Middle frontal gyrus (tissue), 1 donor: ENCODE results near the gene TIGIT.

Experiments
- DNase-seq: peaks from one replicate; pipeline ENCODE4 v3.0.0-alpha.2; 2015; ENCODE audit warnings: low spot score; ENCODE audit errors: extremely low spot score

The TIGIT gene

DNA sequence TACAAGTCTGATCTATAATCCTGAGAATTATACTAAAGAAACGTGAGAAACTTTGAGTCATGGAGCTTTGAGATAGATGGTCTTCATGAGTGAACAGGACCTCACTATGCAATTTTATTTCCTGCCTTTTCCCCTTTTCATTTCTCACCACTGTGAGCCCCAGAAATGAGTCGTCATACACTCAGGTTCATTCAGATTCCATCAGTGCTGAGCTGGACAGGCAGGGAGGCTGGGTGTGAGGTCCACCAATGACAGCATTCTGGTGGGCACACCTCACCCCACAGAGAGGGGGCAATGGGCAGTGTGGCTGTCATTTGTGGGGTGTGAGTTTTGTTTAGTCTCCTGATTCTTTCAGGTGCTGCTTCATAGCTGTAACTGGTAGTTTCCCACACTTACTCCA lies 16.9 kb downstream of the TIGIT start:
- no peak for DNase-seq

DNA sequence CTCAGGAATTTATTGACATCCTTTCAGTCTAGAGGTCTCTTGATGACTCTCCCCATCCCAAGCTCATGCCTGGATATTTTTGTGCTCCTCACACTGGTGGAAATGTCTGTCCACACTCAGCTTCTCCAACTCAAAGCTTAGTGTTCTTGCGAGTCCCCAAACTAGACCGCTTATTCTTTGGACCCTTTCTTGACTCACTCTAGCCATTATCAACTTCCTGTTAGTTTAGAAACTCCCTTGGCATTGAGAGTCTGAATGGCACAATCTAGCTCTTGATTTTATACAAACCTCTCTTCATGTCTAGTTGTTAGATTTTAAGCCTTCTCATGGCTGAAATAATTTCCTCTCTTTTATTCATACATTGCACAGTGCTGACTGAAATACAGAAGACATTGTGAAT lies 19.6 kb downstream of the TIGIT start:
- no peak for DNase-seq

DNA sequence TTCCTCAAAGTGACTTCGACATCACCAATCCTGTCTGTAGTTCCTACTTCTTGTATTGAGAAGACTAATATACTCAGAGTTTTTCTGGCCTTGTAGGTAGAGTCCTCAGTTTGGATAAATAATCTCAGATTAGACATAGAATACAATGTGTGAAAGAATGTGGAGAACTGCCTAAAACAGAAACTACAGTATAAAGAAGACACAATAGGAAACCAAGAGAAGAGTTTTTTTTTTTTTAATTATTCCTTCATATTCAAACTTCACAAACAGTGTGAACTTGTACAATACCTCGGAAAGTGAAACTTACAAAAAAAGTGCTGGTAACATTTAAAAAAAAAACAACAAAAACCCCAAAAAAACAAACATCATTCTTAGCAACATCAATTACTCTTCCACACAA lies 20.5 kb downstream of the TIGIT start:
- DNase-seq = no peak

DNA sequence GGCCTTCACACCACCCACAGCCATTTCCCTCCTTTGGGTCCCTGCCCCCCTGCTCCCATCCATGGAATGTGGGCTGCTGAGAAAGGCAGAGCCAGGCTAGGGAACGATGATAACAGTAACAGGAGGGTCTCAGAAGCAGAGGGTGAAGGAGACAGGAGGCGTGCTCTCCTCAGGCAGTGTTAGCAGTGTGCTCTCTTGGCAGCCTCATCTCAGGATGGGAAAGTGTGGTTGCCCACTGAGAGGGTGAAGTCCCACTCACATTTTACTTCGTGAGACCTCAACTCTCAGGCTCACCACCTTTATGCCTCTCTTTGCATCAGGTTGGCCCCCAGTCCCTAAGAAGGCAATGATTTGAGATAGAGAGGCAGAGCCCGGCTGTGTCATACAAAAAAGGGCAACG lies 24.5 kb downstream of the TIGIT start:
- no peak for DNase-seq

DNA sequence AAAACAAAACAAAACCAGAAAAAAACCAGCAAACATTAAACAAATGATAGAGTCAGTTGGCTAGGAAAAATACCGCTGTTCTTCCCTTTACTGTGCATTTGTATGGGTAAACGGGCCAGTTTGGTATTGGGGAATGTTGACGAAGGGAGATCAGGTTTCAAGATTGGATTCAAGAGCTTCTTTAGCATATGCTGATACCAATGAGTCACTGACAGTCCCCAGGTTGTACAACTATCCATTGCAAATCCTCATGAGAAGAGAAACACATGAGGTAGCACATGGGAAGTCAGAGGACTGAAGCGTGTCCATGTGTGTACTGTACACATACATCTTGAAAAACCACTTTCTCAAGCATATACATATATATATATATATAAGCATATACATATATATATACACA lies 25.6 kb downstream of the TIGIT start:
- no peak for DNase-seq

DNA sequence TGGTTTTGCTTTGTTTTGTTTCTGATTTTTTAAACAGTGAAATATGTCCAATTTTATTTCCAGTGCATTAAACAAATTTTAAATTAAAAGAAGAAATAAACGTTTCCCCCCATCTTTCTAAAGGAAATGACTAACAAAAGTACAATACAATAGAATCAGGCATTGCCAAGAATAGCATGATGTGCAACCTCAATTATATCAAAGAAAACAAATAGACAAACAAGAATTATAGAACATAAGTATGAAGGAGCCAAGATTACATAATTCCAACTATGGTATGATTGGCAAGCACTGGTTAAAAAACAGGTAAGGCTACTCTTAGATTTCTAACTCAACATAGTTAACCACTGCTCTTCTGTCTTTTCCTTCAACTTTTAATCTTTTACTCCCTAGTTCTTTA lies 26.4 kb downstream of the TIGIT start:
- DNase-seq = no peak

DNA sequence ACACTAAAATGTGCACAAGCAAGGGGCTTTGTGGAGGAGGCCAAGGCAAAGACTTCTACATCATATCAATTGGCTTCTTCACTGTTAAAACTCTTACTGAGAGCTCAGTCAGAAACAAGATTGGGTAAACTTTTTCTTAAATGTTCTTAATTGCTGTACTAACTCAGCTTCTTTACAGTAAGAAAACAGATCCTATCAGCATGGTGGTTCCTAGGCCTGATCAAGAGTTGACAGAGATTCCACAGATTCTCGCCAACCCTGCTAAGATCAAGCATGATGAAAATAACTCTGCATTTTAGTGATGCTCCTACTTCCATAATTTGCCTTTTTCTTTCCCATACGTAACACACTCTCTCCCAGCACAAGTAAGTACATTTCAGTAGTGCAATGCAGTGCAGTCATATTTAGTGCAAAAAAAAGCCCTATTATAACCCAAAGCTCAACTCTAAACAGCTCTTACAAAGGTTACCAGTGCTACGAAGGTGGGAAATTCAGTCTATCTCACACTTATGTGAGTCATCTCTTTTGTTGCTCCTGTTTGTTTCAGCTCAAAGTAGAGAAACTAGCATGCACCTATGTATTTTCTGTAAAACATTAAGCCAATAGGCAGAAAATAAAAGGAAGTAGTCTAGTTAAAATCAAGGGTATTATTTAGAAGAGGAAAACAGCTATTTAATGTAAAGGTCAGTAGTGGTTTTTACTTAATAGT lies 29.9 kb downstream of the TIGIT start:
- DNase-seq = no peak

DNA sequence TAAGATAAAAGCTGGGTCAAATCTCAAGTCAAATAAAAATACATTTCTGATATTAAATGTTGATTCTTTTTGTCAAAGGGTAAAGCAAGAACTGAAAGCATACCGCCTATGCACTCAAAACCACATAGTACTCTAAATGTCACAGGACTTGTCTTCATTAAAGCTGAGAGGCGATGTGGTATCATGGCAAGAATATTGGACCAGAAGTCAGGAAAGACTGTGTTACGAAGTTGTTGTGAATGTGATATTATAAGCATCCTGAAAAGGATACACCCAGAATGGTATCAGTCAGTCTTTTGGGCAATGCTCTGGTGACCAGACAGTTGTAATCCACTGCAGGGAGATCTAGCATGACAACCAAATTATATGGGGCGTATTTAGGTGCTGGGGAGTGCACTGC lies 33.8 kb downstream of the TIGIT start:
- DNase-seq = no peak

DNA sequence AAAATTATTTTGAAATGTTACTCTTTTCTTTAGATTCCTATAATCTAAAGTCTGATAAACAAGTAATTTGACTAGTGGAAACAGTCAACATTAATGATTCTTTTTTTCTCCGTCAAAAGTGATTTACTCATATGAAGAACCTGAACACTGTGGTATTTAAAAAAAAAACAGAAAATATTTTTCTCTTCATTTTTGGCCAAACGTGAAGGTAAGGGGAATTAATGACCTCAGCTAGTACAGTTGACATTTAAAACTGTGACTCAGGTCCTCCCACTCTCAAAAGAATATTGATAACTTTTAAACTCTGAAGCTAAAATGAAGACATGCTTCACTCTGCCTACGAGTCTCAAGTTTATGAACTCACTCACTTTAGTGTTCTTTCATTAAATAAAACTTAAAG lies 34.5 kb downstream of the TIGIT start:
- no peak for DNase-seq

DNA sequence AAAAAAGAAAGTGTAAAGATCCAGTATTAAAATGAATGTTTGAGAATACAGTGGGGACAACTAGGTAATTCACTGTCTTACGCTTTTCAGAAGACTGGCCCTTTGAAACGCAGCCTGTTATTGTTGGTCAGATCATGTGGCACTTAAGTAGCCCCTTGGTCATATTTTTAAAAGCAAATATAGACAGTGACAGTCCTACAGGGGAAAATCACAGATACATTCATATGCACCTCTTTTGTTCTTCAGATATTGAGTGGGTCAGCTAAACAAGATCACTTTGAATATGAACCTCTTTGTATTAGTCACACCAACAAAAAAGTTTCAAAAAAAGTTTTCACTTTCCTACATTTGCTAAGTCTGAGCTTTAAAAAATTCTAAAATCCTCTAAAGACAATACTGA lies 36.0 kb downstream of the TIGIT start:
- DNase-seq = no peak

DNA sequence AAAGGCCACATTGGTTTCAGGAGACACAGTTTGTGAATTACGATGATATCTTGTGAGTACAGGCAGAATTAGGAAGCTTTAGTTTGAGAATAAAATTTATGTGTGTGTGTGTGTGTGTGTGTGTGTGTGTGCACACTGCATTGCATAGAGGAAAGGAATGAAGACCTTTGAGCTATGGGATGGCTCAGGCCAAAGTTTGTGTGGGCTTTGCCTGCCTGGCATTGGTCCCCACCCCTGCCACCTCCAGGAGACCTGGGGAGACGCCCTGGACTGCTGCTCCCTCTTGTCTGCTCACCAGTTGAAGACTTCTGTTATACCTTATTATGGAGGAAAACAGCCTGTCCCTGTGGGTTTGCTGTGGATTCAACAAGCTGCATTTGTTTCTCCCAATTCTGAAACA lies 37.2 kb downstream of the TIGIT start:
- DNase-seq = no peak

DNA sequence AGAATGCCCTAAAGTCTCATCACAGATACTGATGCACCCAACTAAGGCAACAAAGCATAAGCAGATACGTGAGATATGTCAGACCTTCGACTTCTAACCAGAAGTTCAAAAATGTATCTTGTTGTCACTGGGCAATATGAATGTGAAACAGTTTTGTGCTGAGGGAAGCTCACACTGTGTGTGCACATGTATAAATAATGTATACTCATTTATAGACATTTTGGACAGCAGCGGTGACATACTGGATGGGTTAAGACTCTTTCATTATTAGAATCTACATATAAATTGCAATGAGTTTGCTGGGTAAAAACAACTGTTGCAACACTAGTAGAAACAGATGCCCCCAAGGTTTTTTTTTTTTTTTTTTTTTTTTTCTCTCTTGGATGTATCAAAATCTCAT lies 37.9 kb downstream of the TIGIT start:
- DNase-seq = no peak

DNA sequence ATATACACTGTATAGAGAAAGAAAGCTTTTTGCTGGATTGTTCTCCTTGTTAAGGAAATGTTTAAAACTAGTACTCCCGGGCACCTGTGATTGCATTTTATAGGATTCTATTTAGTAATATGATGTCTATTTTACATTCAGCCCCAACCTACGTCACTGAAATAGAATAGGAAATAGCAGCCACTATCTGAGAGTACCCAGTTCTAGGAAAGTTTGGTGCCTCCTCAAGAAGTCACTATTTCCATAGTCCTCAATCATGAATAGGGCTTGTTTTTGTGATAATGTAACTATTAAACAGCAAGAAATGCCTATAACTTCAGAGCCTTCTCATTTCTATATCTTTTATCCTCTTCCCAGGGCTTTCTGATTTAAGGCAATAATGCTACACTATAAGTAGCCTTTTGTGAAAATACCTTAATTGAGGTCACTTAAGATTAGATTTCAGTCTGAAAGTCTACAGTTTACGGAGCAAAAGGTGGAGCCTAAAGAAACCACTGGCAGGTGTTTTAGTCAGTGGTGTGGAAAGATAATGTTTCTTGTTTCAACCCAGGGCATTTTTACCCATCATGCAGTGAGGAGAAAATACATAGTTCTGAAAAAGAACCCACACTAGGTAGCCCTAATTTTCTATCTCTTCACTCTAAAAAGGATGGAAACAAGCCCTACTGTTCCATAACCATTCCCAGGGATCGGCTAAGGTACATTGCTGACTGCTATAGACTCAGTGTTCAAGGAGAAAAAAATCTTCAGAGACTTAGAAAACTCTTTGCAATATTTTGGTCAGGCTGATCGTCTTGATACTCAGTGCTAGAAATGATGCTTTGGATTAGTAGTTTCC lies 38.7 kb downstream of the TIGIT start:
- DNase-seq = no peak

DNA sequence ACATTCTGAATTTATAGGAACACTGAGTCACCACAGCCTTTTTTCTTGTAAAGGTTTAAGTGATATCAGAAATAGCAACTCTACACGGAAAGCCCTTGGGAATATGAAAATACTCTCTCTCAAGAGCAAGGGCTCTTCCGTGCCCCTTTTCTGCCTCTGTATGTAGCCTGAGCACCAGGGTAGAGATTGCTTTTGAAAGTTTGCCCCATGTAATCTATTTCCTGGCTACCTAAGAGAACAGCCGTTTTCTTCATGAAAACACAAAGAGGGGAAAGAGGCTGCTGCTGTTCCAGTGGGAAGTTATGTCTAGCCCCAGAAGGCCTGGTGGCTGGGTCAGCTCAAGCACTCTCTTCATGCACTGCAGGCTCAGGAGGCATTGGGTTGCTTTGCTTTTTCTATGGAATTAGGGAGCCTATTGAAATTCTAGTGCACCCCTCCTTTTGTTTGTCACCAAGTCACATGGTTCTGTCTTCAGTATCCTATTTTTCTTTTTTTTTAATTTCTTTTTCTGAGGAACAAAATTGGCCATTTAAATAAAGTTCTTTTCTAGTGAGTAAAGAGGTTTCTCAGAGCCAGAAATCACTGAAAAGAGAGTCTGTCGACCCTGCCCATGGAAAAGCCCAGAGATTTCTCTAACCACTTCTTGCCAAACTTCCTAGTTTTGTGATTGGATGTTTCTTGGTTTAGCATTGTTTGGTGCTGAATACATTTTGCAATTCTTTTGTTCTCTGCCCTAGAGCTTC lies 39.5 kb downstream of the TIGIT start:
- DNase-seq = peak; percentile 13

DNA sequence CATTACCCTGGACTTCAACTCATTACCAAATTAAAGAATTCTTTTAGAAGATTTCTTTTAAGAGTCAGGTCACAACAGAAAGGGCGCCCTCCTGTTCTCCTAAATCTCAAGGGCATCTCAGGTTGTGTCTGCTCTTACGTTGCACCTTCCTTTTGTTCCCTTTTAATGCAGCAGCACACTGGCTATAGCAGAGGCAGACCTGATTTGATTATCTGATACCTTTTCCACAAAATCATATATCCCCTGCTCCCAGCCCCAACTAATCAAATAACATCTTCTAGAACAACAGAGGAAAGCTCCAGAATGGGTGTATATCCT lies 40.1 kb downstream of the TIGIT start:
- no peak for DNase-seq

DNA sequence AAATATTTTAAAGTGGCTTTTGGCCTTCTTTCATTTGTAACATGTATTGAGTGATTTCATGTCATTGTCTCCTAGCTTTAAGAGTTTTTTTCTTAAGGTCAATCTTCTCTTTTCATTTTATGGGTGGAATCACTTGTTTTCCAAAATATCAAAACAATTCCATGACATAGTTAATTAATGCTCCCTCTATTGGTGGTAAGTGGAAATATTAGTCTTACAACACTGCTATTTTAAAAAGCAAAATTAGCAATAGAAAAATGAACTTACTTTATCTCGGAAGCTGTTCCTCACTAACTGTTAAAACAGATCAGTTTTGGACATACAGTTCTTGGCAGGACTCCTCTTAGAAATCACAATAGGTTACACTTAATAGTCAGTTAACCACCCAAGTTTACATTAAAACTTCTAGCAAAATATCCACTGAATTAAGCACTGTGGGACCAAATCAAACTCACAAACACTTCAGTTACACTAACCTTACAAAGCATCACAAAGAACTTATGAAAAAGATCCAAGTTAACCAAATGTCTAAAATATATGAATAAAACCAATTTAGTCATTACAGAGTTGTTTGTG lies 42.4 kb downstream of the TIGIT start:
- no peak for DNase-seq

DNA sequence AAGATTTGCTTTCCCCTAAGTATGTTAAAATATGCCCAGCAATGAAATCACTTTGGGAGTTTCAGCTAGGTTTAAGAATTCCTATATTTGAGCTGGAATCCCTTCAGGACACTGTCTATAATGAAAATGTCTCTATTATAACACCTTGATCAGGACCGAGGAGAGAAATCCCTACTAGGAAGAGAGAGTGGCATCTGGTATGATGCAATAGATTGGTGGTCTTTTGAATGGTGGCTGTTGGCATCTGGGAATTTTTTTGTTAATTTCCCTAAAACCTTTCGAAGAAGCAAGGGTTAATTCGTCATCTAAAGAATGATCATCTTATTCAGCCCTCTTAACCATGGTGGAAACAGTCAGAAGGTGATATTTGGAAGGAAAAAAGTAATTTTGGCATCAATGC lies 43.0 kb downstream of the TIGIT start:
- DNase-seq = no peak

DNA sequence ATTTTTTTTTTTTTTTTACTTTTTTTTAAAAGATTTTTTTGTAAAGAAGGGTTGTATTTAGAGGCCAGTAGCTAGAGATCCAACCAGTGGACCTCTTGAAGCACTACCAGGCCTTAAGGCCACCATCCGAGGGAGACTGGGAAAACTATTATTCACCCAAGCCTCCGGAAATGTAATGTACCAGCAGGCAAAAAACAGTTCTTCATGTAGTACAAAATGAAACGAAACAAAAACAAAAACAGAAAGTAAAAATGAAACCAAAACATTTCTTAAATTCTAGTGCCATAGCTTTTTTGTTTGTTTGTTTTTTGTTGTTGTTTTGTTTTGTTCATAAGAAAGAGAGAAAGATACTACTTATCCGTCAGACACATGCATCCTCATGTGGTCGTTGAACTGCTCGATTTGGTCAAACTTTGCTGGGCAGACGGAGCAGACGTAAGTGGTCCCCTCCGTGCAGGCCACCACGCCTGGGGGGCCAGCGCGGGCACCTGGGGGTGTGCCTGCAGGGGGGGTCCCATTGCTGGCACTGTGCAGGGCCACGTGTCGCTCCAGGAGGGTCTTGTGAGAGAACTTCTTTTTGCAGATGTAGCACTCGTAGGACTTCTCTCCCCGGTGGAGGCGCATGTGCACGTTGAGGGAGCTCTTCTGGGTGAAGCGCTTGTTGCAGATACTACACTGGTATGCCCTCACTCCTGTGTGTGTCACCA lies 45.0 kb downstream of the TIGIT start:
- no peak for DNase-seq

DNA sequence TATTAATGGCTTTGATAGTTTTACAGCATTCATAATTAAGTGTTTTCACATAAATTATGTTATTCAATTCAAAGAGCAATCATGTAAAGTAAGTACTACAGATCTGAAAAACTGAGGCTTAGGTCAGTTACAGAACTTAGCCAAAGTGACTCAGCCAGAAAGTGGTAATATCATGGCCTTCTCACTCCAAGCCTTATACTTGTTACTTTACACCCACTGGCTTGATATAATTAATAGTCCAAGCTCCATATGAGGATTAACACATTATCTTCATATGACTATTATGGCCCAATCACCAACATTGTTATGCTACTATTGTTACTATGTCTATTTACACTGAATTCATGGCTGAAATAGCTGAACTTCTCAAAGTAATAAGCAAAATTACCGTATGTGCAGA lies 50.7 kb downstream of the TIGIT start:
- DNase-seq = no peak

DNA sequence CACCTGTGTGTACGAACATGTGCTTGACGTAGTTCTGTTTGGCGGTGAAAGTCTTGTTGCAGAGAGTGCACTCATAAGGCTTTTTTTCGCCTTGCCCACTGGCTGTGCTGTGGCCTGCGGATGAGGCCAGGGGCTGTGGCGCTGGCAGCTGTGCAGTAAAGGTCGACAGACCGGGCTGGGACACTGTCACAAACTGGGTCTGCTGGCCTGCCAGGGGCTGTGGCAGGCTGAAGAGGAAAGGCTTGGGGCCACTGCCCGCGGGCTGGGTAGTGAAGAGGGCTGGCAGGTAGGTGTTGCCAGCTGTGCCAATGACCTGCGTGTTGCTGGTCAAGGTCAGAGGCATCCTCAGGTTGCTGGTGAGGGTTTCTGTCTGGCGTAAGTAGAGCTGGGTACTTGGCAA lies 56.4 kb downstream of the TIGIT start:
- DNase-seq = no peak

DNA sequence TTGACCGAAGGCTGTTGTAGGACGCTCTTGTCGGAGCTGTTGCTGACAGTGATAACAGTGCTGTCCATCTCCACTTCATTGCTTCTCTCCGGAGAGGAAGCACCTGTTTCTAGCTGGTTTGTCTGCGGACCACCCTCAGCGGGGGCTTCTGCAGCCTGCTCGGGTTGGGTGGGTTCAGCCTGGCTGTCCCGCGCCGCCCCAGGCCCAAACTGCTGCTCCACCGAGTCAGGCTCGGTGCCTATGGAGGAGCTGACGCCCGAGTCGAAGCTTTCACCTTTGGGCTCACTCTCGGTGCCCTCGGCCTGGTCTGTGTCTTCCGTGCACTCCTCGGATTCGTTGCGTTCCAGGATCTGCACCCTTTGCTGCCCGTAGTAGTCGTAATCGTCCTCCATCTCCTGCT lies 56.9 kb downstream of the TIGIT start:
- DNase-seq = no peak
